Stomach smooth muscle (tissue), 2 donors: ENCODE results near the gene KLHL29.

Experiments used
- H3K27ac ChIP-seq: one replicate; pipeline ENCODE4 v1.7.0; 2013; ENCODE audit warnings: mild to moderate bottlenecking, low read length, inconsistent platforms
- H3K27me3 ChIP-seq, 2 donors: one replicate each; pipeline ENCODE4 v1.7.0; 2013; ENCODE audit warnings: low read length in 2 of 2; ENCODE audit not compliant: insufficient read depth in 2 of 2, control insufficient read depth in 1 of 2
- H3K36me3 ChIP-seq, 2 donors: one replicate each; pipeline ENCODE4 v1.7.0; 2013; ENCODE audit warnings: low read length in 2 of 2; ENCODE audit not compliant: control insufficient read depth in 2 of 2, insufficient read depth in 2 of 2
- H3K4me1 ChIP-seq: one replicate; pipeline ENCODE4 v1.7.0; 2013; ENCODE audit warnings: low read length; ENCODE audit not compliant: control insufficient read depth, insufficient read depth
- H3K4me3 ChIP-seq, 2 donors: one replicate each; pipeline ENCODE4 v1.7.0; 2013; ENCODE audit warnings: low read length in 2 of 2
- H3K9ac ChIP-seq, 2 donors: one replicate each; pipeline ENCODE4 v1.7.0; 2013; ENCODE audit warnings: low read length in 2 of 2, mild to moderate bottlenecking in 1 of 2
- H3K9me3 ChIP-seq, 2 donors: one replicate each; pipeline ENCODE4 v1.7.0; 2013; ENCODE audit warnings: low read length in 2 of 2; ENCODE audit not compliant: control insufficient read depth in 2 of 2
- donor health status: healthy.
- donor health status: Pancreatic carcinoma.

The KLHL29 gene

GRCh38 chr2:23705771-23706612, 321.0 kb downstream of the KLHL29 start:
- Histone ChIP-seq H3K4me1 (peaks cover 9% of the 10 kb centered on the region), H3K27ac (no peak overlapping the region), H3K9me3 (peaks cover 0 to 2% of the 10 kb centered on the region in 2 donors), H3K4me3 (no peak overlapping the region), H3K9ac (no peak overlapping the region), H3K36me3 (peaks cover 38 to 44% of the 10 kb centered on the region in 2 donors), H3K27me3 (no peaks in the 10 kb centered on the region)

GRCh38 chr2:23706613-23707078, 321.7 kb downstream of the KLHL29 start:
- Histone ChIP-seq H3K27ac (peak overlapping the region; percentile 41), H3K36me3 (peaks cover 38 to 42% of the 10 kb centered on the region in 2 donors), H3K4me3 (peak overlapping the region in 1 of 2 donors; percentile 29)

GRCh38 chr2:23707096-23707495, 322.1 kb downstream of the KLHL29 start:
- Histone ChIP-seq H3K27me3 (no peaks in the 10 kb centered on the region), H3K36me3 (peaks cover 38 to 42% of the 10 kb centered on the region in 2 donors), H3K9me3 (peaks cover 0 to 2% of the 10 kb centered on the region in 2 donors), H3K4me3 (peak overlapping the region in 1 of 2 donors; percentile 29), H3K9ac (peak overlapping the region in 1 of 2 donors; percentile 13), H3K27ac (peak overlapping the region; percentile 41), H3K4me1 (peaks cover 11% of the 10 kb centered on the region)

More at GRCh38 chr2:23706613-23707078, 321.7 kb downstream of the KLHL29 start:
- H3K27me3 ChIP-seq: no peaks in the 10 kb centered on the region
- peaks cover 0 to 2% of the 10 kb centered on the region in 2 donors for H3K9me3 ChIP-seq
- no peak overlapping the region for H3K9ac ChIP-seq
- H3K4me1 ChIP-seq: peaks cover 9% of the 10 kb centered on the region

GRCh38 chr2:23708771-23709170, 323.8 kb downstream of the KLHL29 start:
- no peak overlapping the region for H3K27ac ChIP-seq
- peaks cover 11% of the 10 kb centered on the region for H3K4me1 ChIP-seq
- H3K9me3 ChIP-seq: peaks cover 0 to 2% of the 10 kb centered on the region in 2 donors
- no peaks in the 10 kb centered on the region for H3K27me3 ChIP-seq
- H3K36me3 ChIP-seq: peaks cover 22 to 29% of the 10 kb centered on the region in 2 donors
- no peak overlapping the region for H3K4me3 ChIP-seq
- no peak overlapping the region for H3K9ac ChIP-seq

GRCh38 chr2:23709311-23709710, 324.3 kb downstream of the KLHL29 start:
- no peak overlapping the region for H3K4me3 ChIP-seq
- H3K27ac ChIP-seq: no peak overlapping the region
- H3K9me3 ChIP-seq: peaks cover 0 to 2% of the 10 kb centered on the region in 2 donors
- peaks cover 22 to 23% of the 10 kb centered on the region in 2 donors for H3K36me3 ChIP-seq
- H3K27me3 ChIP-seq: no peaks in the 10 kb centered on the region
- H3K4me1 ChIP-seq: peaks cover 11% of the 10 kb centered on the region
- no peak overlapping the region for H3K9ac ChIP-seq

- no peak overlapping the region for H3K27ac ChIP-seq
These were observed 327.2 kb downstream of the KLHL29 start for GRCh38 chr2:23711979-23712755.

GRCh38 chr2:23712756-23713151, 327.8 kb downstream of the KLHL29 start:
- peaks cover 3% of the 10 kb centered on the region for H3K4me1 ChIP-seq
- no peak overlapping the region for H3K9ac ChIP-seq
- no peak overlapping the region for H3K27ac ChIP-seq
- no peak overlapping the region for H3K4me3 ChIP-seq
- no peaks in the 10 kb centered on the region for H3K27me3 ChIP-seq
- H3K36me3 ChIP-seq: peaks cover 0 to 6% of the 10 kb centered on the region in 2 donors
- H3K9me3 ChIP-seq: peaks cover 0 to 1% of the 10 kb centered on the region in 2 donors

More at GRCh38 chr2:23711979-23712755, 327.2 kb downstream of the KLHL29 start:
- H3K4me1 ChIP-seq: peaks cover 7% of the 10 kb centered on the region
- H3K36me3 ChIP-seq: peaks cover 3 to 6% of the 10 kb centered on the region in 2 donors
- peaks cover 0 to 2% of the 10 kb centered on the region in 2 donors for H3K9me3 ChIP-seq
- H3K9ac ChIP-seq: no peak overlapping the region
- no peak overlapping the region for H3K4me3 ChIP-seq
- H3K27me3 ChIP-seq: no peaks in the 10 kb centered on the region

- Histone ChIP-seq H3K27me3 (no peaks in the 10 kb centered on the region), H3K9ac (no peak overlapping the region), H3K9me3 (no peaks in the 10 kb centered on the region), H3K4me1 (peaks cover 2% of the 10 kb centered on the region), H3K27ac (no peak overlapping the region), H3K4me3 (no peak overlapping the region), H3K36me3 (peaks cover 0 to 6% of the 10 kb centered on the region in 2 donors)
These were observed 328.4 kb downstream of the KLHL29 start for GRCh38 chr2:23713351-23713750.

- H3K4me3 ChIP-seq: no peak overlapping the region
- H3K9me3 ChIP-seq: peaks cover 0 to 6% of the 10 kb centered on the region in 2 donors
- no peak overlapping the region for H3K27ac ChIP-seq
- no peak overlapping the region for H3K9ac ChIP-seq
- H3K36me3 ChIP-seq: no peaks in the 10 kb centered on the region
- peaks cover 10% of the 10 kb centered on the region for H3K4me1 ChIP-seq
- H3K27me3 ChIP-seq: no peaks in the 10 kb centered on the region
These were observed 334.1 kb downstream of the KLHL29 start for GRCh38 chr2:23718931-23719700.

- no peak overlapping the region for H3K9ac ChIP-seq
These were observed 334.7 kb downstream of the KLHL29 start for GRCh38 chr2:23719716-23720115.

More at GRCh38 chr2:23719716-23720115, 334.7 kb downstream of the KLHL29 start:
- H3K4me3 ChIP-seq: no peak overlapping the region
- H3K27me3 ChIP-seq: no peaks in the 10 kb centered on the region
- no peaks in the 10 kb centered on the region for H3K36me3 ChIP-seq
- no peak overlapping the region for H3K27ac ChIP-seq
- peaks cover 0 to 6% of the 10 kb centered on the region in 2 donors for H3K9me3 ChIP-seq
- H3K4me1 ChIP-seq: peaks cover 10% of the 10 kb centered on the region
